Left lung (tissue), 10 donors: Measurements from ENCODE around the gene NINL. TPM values are rescaled to one million over a fixed set of nuclear protein-coding genes. Genes with fewer than 3 reads are reported as not detected.
"Not testable (repeated sequence)": the region's sequence is repeated elsewhere in the genome, so short reads cannot be mapped to it uniquely, and the experiment has no call there.

Source experiments
- ATAC-seq: fragments of 200-7000 bp; cut with Tn5 transposase; one replicate; pipeline ENCODE4 v1.9.1; 2020; ENCODE audit warnings: moderate library complexity
- DNase-seq, 4 donors: peaks; one replicate each; pipeline ENCODE4 v3.0.0-alpha.2; 2013 to 2020
- H3K27ac ChIP-seq, 2 donors: fragments of 200-600 bp; sonication (generic) in 1 of 2; one replicate each; pipeline versions ENCODE4 v1.5.0 to v1.8.0; 2020 to 2021
- H3K27me3 ChIP-seq, 2 donors: fragments of 200-600 bp; sonication (generic) in 1 of 2; one replicate each; pipeline versions ENCODE4 v1.5.0 to v1.8.0; 2020 to 2021
- H3K36me3 ChIP-seq, 2 donors: fragments of 200-600 bp; sonication (generic) in 1 of 2; one replicate each; pipeline versions ENCODE4 v1.5.0 to v1.8.0; 2020 to 2021
- H3K4me1 ChIP-seq, 2 donors: fragments of 200-600 bp; one replicate each; pipeline ENCODE4 v1.8.0; 2021
- H3K4me3 ChIP-seq, 2 donors: fragments of 200-600 bp; sonication (generic) in 1 of 2; one replicate each; pipeline versions ENCODE4 v1.5.0 to v1.8.0; 2020 to 2021; ENCODE audit warnings: mild to moderate bottlenecking in 1 of 2
- H3K9me3 ChIP-seq, 2 donors: fragments of 200-600 bp; sonication (generic) in 1 of 2; one replicate each; pipeline versions ENCODE4 v1.5.0 to v1.8.0; 2020 to 2021
- intact Hi-C, 2 donors: fragments of 100-400 bp; cut with DNase I; formaldehyde crosslinking; loops; one replicate each; pipeline versions ENCODE4 v1.11.2 to v1.14.2; 2022
- polyA plus RNA-seq, 6 donors: library from polyadenylated mRNA; unstranded; fragments of 120-200 nt; gene quantifications; one replicate each; pipeline ENCODE4 v1.2.1, GENCODE V29; 2013; ENCODE audit not compliant: insufficient read length in 6 of 6
- total RNA-seq, 2 donors: library from RNA; stranded (reverse); fragmentation: NEBNext Ultra II Directional; extraction: Animal tissue kit (Norgen Biotek cat#: 25700); gene quantifications; one replicate each; pipeline ENCODE4 v1.2.1, GENCODE V29; 2021
- TF ChIP-seq, protein P1 (sequence below), 2 donors: fragments of 200-600 bp; sonication (generic) in 1 of 2; IDR thresholded peaks; one replicate each; pipeline versions ENCODE4 v1.5.0 to v1.8.0; 2021; ENCODE audit warnings: antibody characterized with exemption in 2 of 2
- donor health status: DM: no; HTN: yes; CAD: no.
- donor health status: DM: no; HTN: no; CAD: no.

The NINL gene
- total and polyA plus RNA-seq, 8 donors: 9.6 to 78.8 (median 67.8) TPM

- Histone ChIP-seq H3K4me1 (no peaks in the 10 kb centered on the region), H3K9me3 (peaks cover 0 to 8% of the 10 kb centered on the region in 2 donors), H3K36me3 (peaks cover 0 to 11% of the 10 kb centered on the region in 2 donors), H3K27me3 (no peaks in the 10 kb centered on the region), H3K4me3 (no peak overlapping the region), H3K27ac (no peak overlapping the region)
- ATAC-seq: no peak
- no peak for DNase-seq
- TF ChIP-seq, protein P1, sequence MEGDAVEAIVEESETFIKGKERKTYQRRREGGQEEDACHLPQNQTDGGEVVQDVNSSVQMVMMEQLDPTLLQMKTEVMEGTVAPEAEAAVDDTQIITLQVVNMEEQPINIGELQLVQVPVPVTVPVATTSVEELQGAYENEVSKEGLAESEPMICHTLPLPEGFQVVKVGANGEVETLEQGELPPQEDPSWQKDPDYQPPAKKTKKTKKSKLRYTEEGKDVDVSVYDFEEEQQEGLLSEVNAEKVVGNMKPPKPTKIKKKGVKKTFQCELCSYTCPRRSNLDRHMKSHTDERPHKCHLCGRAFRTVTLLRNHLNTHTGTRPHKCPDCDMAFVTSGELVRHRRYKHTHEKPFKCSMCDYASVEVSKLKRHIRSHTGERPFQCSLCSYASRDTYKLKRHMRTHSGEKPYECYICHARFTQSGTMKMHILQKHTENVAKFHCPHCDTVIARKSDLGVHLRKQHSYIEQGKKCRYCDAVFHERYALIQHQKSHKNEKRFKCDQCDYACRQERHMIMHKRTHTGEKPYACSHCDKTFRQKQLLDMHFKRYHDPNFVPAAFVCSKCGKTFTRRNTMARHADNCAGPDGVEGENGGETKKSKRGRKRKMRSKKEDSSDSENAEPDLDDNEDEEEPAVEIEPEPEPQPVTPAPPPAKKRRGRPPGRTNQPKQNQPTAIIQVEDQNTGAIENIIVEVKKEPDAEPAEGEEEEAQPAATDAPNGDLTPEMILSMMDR (IDR thresholded peaks at IDR 0.05): no peak
- intact Hi-C loops: no loop called here
Measured at GRCh38 chr20:25509084-25509483, 76.2 kb downstream of the NINL start.

DNA sequence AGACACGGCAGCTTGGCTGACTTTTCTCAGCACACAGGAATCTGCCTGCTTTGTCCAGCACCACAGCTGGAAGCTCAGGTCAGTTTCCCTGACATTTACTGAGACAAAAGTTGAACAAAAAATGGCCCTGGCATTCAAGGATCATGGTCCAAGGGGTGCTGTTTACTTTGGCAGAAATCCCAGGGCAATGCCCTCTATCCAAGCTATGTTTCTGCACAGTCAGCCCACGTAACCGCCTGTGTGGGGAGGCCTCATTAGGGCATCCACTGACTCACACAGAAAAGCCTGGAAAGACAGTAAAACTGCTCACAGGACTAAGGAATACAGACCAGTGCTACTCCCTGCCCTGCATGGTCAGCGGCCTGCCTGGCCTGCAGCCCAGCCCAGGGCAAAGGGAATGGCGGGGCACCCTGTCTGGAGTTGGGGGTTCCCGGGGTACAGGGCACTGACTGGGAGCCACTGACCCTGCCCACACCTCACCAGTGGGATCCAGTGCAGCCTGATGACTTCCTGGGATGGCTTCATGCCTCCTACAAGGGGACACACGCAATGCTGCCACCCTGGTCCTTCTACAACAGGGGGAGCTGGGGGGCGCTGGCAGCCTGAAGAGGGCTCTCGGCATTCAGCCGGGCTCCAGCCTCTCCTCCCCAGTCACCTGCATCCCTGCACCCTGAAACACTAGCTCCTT lies 77.1 kb downstream of the NINL start:
- ATAC-seq: peak; percentile 75
- H3K27me3 ChIP-seq: no peaks in the 10 kb centered on the region
- peaks cover 0 to 11% of the 10 kb centered on the region in 2 donors for H3K36me3 ChIP-seq
- DNase-seq: no peak
- H3K27ac ChIP-seq: no peak overlapping the region
- no peak overlapping the region for H3K4me3 ChIP-seq
- H3K4me1 ChIP-seq: no peaks in the 10 kb centered on the region
- TF ChIP-seq, protein P1 (IDR thresholded peaks at IDR 0.05): no peak
- intact Hi-C loops: no loop called here
- H3K9me3 ChIP-seq: peaks cover 0 to 3% of the 10 kb centered on the region in 2 donors

DNA sequence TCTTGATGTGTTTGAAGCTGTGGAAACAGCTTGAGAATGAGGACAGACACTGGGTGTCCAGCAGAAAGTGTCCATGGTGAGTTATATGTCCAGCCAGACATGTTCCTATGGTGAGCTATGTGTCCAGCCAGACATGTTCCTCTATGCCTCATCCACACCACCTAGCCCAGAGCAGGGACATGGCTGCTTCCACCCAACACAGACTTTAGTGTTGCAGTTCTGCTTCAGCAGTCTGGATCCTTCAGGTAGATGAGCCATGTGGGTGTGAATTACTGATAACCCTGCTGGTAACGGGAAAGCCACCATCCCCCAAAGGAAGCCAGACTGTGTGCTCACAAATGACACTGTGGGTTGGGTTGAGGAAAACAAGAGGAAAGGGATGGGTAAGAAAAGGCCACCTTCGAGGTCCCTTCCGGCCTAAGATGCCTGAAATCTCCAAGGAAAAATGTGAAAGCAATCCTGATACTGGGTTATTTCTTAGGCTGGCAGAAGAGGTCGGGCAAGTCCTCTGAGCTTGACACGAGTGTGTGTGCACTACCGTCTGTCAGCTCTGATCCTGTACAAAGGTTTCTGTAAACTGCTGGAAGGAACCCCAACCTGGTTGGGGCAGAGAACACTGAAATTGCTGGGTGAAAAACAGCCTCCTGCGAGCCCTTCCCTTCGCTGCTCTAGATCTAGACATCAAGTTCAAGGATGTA lies 77.8 kb downstream of the NINL start:
- Histone ChIP-seq H3K27me3 (no peaks in the 10 kb centered on the region), H3K4me1 (no peaks in the 10 kb centered on the region), H3K27ac (no peak overlapping the region), H3K36me3 (peaks cover 0 to 11% of the 10 kb centered on the region in 2 donors), H3K9me3 (no peaks in the 10 kb centered on the region), H3K4me3 (no peak overlapping the region)
- ATAC-seq: peak; percentile 8
- TF ChIP-seq, protein P1 (IDR thresholded peaks at IDR 0.05): no peak
- intact Hi-C loops: no loop called here
- no peak for DNase-seq

- peaks cover 0 to 3% of the 10 kb centered on the region in 2 donors for H3K36me3 ChIP-seq
- H3K27ac ChIP-seq: no peak overlapping the region
- ATAC-seq (no peak), DNase-seq (no peak)
- TF ChIP-seq, protein P1 (IDR thresholded peaks at IDR 0.05): no peak
- H3K4me3 ChIP-seq: no peak overlapping the region
- no peaks in the 10 kb centered on the region for H3K27me3 ChIP-seq
- intact Hi-C loops: no loop called here
- H3K9me3 ChIP-seq: no peaks in the 10 kb centered on the region
- no peaks in the 10 kb centered on the region for H3K4me1 ChIP-seq
Measured at GRCh38 chr20:25504366-25505135, 80.8 kb downstream of the NINL start.

DNA sequence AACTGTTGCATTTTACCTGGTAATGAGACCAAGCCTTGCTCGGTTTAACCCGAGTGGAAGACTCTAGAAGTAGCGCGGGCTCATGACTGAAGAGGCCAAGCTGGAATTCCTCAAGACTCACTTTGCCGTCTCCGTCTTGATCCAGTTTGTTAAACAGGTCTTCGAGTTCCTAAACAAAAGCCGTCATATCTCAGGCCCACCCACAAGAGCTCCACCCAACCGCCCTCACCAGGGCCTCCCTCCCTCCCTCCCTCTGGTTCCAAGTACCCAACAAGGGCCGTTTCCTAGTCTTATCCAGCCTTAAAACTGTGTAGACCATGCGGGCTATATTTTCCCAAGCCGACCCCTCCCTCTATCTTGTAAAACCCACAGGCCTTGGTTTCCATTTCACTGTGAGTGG lies 81.4 kb downstream of the NINL start:
- TF ChIP-seq, protein P1 (IDR thresholded peaks at IDR 0.05): no peak
- no peaks in the 10 kb centered on the region for H3K4me1 ChIP-seq
- intact Hi-C loops: no loop called here
- H3K4me3 ChIP-seq: no peak overlapping the region
- H3K36me3 ChIP-seq: no peaks in the 10 kb centered on the region
- DNase-seq: peak in 1 of 4 donors; percentile 34
- no peaks in the 10 kb centered on the region for H3K27me3 ChIP-seq
- no peak overlapping the region for H3K27ac ChIP-seq
- ATAC-seq: no peak
- H3K9me3 ChIP-seq: no peaks in the 10 kb centered on the region

- H3K27ac ChIP-seq, H3K9me3 ChIP-seq, H3K36me3 ChIP-seq, intact Hi-C loops, ATAC-seq, H3K4me1 ChIP-seq, H3K27me3 ChIP-seq, H3K4me3 ChIP-seq, DNase-seq: not testable (repeated sequence)
Measured at GRCh38 chr20:25503051-25503639, 82.2 kb downstream of the NINL start.
